Stomach (tissue), 9 donors: ENCODE data around the gene KCNIP3. TPM values are rescaled to one million over a fixed set of nuclear protein-coding genes. Genes with fewer than 3 reads are reported as not detected.
"Not testable (repeated sequence)": the region's sequence is repeated elsewhere in the genome, so short reads cannot be mapped to it uniquely, and the experiment has no call there.

Source experiments
- DNase-seq, 2 donors: peaks; one replicate each; pipeline versions ENCODE4 v3.0.0 to v3.0.0-alpha.2; 2013 to 2019
- H3K27ac ChIP-seq, 5 donors: fragments of 200-600 bp in 4 of 5; sonication (generic) in 4 of 5; one replicate each; pipeline ENCODE4 v1.5.1; 2013 to 2019; ENCODE audit warnings: mild to moderate bottlenecking in 1 of 5, moderate library complexity in 1 of 5
- H3K27me3 ChIP-seq, 3 donors: fragments of 200-600 bp; sonication (generic); one replicate each; pipeline ENCODE4 v1.5.1; 2017 to 2019; ENCODE audit warnings: mixed run types in 1 of 3
- H3K36me3 ChIP-seq, 4 donors: fragments of 200-600 bp; sonication (generic); 1 replicate in 3 of 4; 2 replicates in 1 of 4; pipeline ENCODE4 v1.5.1; 2016 to 2019
- H3K4me1 ChIP-seq, 4 donors: fragments of 200-600 bp; sonication (generic); one replicate each; pipeline ENCODE4 v1.5.1; 2016 to 2019
- H3K4me3 ChIP-seq, 4 donors: fragments of 200-600 bp; sonication (generic) in 3 of 4; one replicate each; pipeline ENCODE4 v1.5.1; 2016 to 2019; ENCODE audit warnings: mild to moderate bottlenecking in 1 of 4
- H3K9me3 ChIP-seq, 4 donors: fragments of 200-600 bp; sonication (generic); one replicate each; pipeline ENCODE4 v1.5.1; 2016 to 2019
- CTCF ChIP-seq, 7 experiments: fragments of 450-650 bp in 4 of 7; fragments of 200-600 bp in 3 of 7; sonication (generic) in 3 of 7; IDR thresholded peaks; one replicate each; pipeline ENCODE4 v1.5.1; 2016 to 2019; ENCODE audit warnings: antibody characterized with exemption in 7 of 7, control low read depth in 2 of 7, mild to moderate bottlenecking in 1 of 7
- EP300 ChIP-seq: sonication (generic); formaldehyde crosslinking; IDR thresholded peaks from one replicate; pipeline ENCODE4 v1.6.1; 2017; ENCODE audit warnings: antibody characterized with exemption
- POLR2A ChIP-seq, 4 donors: fragments of 450-650 bp; IDR thresholded peaks; one replicate each; pipeline ENCODE4 v1.6.1; 2016; ENCODE audit warnings: antibody characterized with exemption in 4 of 4, control low read depth in 2 of 4, mild to moderate bottlenecking in 1 of 4, moderate library complexity in 1 of 4
- POLR2AphosphoS5 ChIP-seq, 3 donors: sonication (generic); formaldehyde crosslinking; IDR thresholded peaks; one replicate each; pipeline ENCODE4 v1.6.1; 2016; ENCODE audit warnings: antibody characterized with exemption in 3 of 3
- WGBS, 5 donors: extraction: QIAGEN DNeasy Blood & Tissue Kit in 3 of 5; methylation state at CpG; one replicate each; pipeline versions ENCODE4 v1.1.5 to v1.1.7; 2013 to 2018; 5-methylcytosine and 5-hydroxymethylcytosine counted together
- intact Hi-C: fragments of 100-400 bp; cut with DNase I; formaldehyde crosslinking; loops from one replicate; pipeline ENCODE4 v1.15.1; 2023; ENCODE audit warnings: low total_unique reads
- polyA plus RNA-seq, 3 donors: library from polyadenylated mRNA; stranded (reverse); fragments of 200-250 nt; gene quantifications; one replicate each; pipeline ENCODE4 v1.2.3, GENCODE V29; 2013
- total RNA-seq, 5 donors: library from RNA; depleted of rRNA; stranded (reverse); fragments of >200 nt; gene quantifications; one replicate each; pipeline versions ENCODE4 v1.1.0 to v1.2.3, GENCODE V29; 2014 to 2016
- donor health status: healthy with polysubstance abuse.
- donor health status: Bipolar disorder and iron deficiency.
- donor health status: healthy.

The KCNIP3 gene
- total and polyA plus RNA-seq, 8 donors = 1.3 to 4.4 (median 2.7) TPM; not detected in 2

- intact Hi-C loops = no loop called here
- 68 to 83% (median 79%) methylated on average over 11 of the region's 11 CpGs for WGBS, 5 donors
- Histone ChIP-seq H3K4me3 (no peak overlapping the region), H3K27me3 (no peaks in the 10 kb centered on the region), H3K4me1 (no peaks in the 10 kb centered on the region), H3K9me3 (no peaks in the 10 kb centered on the region), H3K27ac (no peak overlapping the region), H3K36me3 (no peaks in the 10 kb centered on the region)
- TF ChIP-seq POLR2AphosphoS5 (IDR thresholded peaks at IDR 0.05) (no peak), CTCF (IDR thresholded peaks at IDR 0.05) (no peak), EP300 (no peak), POLR2A (IDR thresholded peaks at IDR 0.05) (no peak)
- no peak for DNase-seq
These were observed 29.5 kb upstream of the KCNIP3 start for GRCh38 chr2:95267458-95268210.

- Histone ChIP-seq H3K27me3 (no peaks in the 10 kb centered on the region), H3K27ac (no peak overlapping the region), H3K4me1 (peaks cover 0 to 2% (median under 1%) of the 10 kb centered on the region in 4 donors), H3K36me3 (no peaks in the 10 kb centered on the region), H3K9me3 (no peaks in the 10 kb centered on the region), H3K4me3 (no peak overlapping the region)
- DNase-seq = peak in 1 of 2 donors; percentile 17
- 81 to 92% (median 89%) methylated on average over 11 to 13 of the region's 13 CpGs for WGBS, 5 donors
- TF ChIP-seq EP300 = no peak
- TF ChIP-seq POLR2A (IDR thresholded peaks at IDR 0.05) = no peak
- no peak for TF ChIP-seq POLR2AphosphoS5 (IDR thresholded peaks at IDR 0.05)
- TF ChIP-seq CTCF (IDR thresholded peaks at IDR 0.05) = no peak
- intact Hi-C loops = no loop called here
These were observed 28.7 kb upstream of the KCNIP3 start for GRCh38 chr2:95268211-95269035.

- TF ChIP-seq EP300 (no peak), CTCF (IDR thresholded peaks at IDR 0.05) (no peak), POLR2AphosphoS5 (IDR thresholded peaks at IDR 0.05) (no peak), POLR2A (IDR thresholded peaks at IDR 0.05) (no peak)
- H3K9me3 ChIP-seq = no peaks in the 10 kb centered on the region
- H3K27ac ChIP-seq = no peak overlapping the region
- no peaks in the 10 kb centered on the region for H3K27me3 ChIP-seq
- intact Hi-C loops = no loop called here
- no peak overlapping the region for H3K4me3 ChIP-seq
- DNase-seq = peak in 1 of 2 donors; percentile 18
- WGBS, 5 donors = 95 to 99% (median 96%) methylated on average over 10 of the region's 10 CpGs
- peaks cover 5 to 9% (median 8%) of the 10 kb centered on the region in 4 donors for H3K4me1 ChIP-seq
- H3K36me3 ChIP-seq = no peaks in the 10 kb centered on the region
These were observed 28.0 kb upstream of the KCNIP3 start for GRCh38 chr2:95269036-95269680.

DNA sequence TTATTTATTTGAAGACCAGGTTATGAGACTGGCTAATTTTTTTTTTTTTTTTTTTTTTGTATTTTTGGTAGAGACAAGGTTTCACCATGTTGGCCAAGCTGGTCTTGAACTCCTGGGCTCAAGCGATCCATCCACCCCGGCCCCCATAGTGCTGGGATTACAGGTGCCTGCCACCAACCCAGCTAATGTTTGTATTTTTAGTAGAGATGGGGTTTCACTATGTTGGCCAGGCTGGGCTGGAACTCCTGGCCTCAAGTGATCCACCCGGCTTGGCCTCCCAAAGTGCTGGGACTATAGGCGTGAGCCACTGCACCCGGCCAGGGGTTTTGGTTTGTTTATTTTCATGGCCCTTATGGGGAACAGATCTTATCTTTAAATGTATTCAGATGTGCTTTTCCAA, 27.4 kb upstream of the KCNIP3 start:
- WGBS, 5 donors = 85 to 97% (median 91%) methylated on average over 5 of the region's 5 CpGs

More for the DNA sequence above, 27.4 kb upstream of the KCNIP3 start:
- H3K4me1 ChIP-seq = peaks cover 5 to 15% (median 8%) of the 10 kb centered on the region in 4 donors
- H3K36me3 ChIP-seq, H3K27ac ChIP-seq, H3K4me3 ChIP-seq, H3K9me3 ChIP-seq, intact Hi-C loops, H3K27me3 ChIP-seq: not testable (repeated sequence)
- peak in 1 of 2 donors; percentile 4 for DNase-seq
